ENCODE data around the gene LMF2. TPM values are rescaled to one million over a fixed set of nuclear protein-coding genes. Genes with fewer than 3 reads are reported as not detected.

LMF2 gene
- total RNA-seq, 1 donor from 2014 or later = 65.8 TPM

- intact Hi-C loops (cut with DNase I) = no loop called here
- DNase-seq (no peak), ATAC-seq (no peak)
- Histone ChIP-seq H3K36me3 (peaks cover 48% of the 10 kb centered on the region), H3K4me1 (no peaks in the 10 kb centered on the region), H3K27ac (no peak overlapping the region), H3K27me3 (no peaks in the 10 kb centered on the region), H3K9me3 (no peaks in the 10 kb centered on the region), H3K4me3 (no peak overlapping the region)
- TF ChIP-seq CTCF (IDR thresholded peaks at IDR 0.05) = no peak
Observed at GRCh38 chr22:50518606-50519005, 11.1 kb upstream of the LMF2 start.

GRCh38 chr22:50517495-50518260, 10.2 kb upstream of the LMF2 start:
- intact Hi-C loops (cut with DNase I) = no loop called here
- no peak for DNase-seq
- no peak for TF ChIP-seq CTCF (IDR thresholded peaks at IDR 0.05)

GRCh38 chr22:50516891-50517290, 9.4 kb upstream of the LMF2 start:
- Histone ChIP-seq H3K36me3 (peaks cover 33% of the 10 kb centered on the region), H3K27me3 (no peaks in the 10 kb centered on the region), H3K9me3 (no peaks in the 10 kb centered on the region), H3K4me3 (no peak overlapping the region), H3K27ac (no peak overlapping the region), H3K4me1 (peaks cover under 1% of the 10 kb centered on the region)
- TF ChIP-seq CTCF (IDR thresholded peaks at IDR 0.05) = no peak
- DNase-seq (no peak), ATAC-seq (no peak)
- intact Hi-C loops (cut with DNase I) = no loop called here

More at GRCh38 chr22:50517495-50518260, 10.2 kb upstream of the LMF2 start:
- no peaks in the 10 kb centered on the region for H3K9me3 ChIP-seq
- H3K36me3 ChIP-seq = peaks cover 38% of the 10 kb centered on the region
- no peak for ATAC-seq
- no peaks in the 10 kb centered on the region for H3K4me1 ChIP-seq
- H3K27me3 ChIP-seq = no peaks in the 10 kb centered on the region
- H3K4me3 ChIP-seq = no peak overlapping the region
- H3K27ac ChIP-seq = no peak overlapping the region

- Histone ChIP-seq H3K4me3 (no peak overlapping the region), H3K4me1 (peaks cover 4% of the 10 kb centered on the region), H3K27ac (no peak overlapping the region), H3K9me3 (no peaks in the 10 kb centered on the region), H3K36me3 (peaks cover 33% of the 10 kb centered on the region), H3K27me3 (no peaks in the 10 kb centered on the region)
- no peak for DNase-seq
- TF ChIP-seq CTCF (IDR thresholded peaks at IDR 0.05) = no peak
- no peak for ATAC-seq
- intact Hi-C loops (cut with DNase I) = no loop called here
Observed at GRCh38 chr22:50516068-50516467, 8.6 kb upstream of the LMF2 start.

DNA sequence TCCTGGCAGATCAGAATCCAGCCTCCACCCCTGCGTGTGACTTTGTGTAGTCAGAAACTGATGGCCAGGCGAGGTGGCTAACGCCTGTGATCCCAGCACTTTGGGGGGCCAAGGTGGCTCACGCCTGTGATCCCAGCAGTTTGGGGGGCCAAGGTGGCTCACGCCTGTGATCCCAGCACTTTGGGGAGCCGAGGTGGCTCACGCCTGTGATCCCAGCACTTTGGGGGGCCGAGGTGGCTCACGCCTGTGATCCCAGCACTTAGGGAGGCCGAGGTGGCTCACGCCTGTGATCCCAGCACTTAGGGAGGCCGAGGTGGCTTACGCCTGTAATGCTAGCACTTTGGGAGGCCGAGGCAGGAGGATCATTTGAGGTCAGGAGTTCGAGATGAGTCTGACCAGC, 5.7 kb upstream of the LMF2 start:
- no peak for DNase-seq
- intact Hi-C loops (cut with DNase I) = no loop called here

More for the DNA sequence above, 5.7 kb upstream of the LMF2 start:
- ATAC-seq = no peak
- Histone ChIP-seq H3K27me3 (no peaks in the 10 kb centered on the region), H3K4me3 (no peak overlapping the region), H3K9me3 (no peaks in the 10 kb centered on the region), H3K36me3 (peaks cover 17% of the 10 kb centered on the region), H3K4me1 (peaks cover 13% of the 10 kb centered on the region), H3K27ac (no peak overlapping the region)
- TF ChIP-seq CTCF (IDR thresholded peaks at IDR 0.05) = no peak
